ENCODE results near the gene NEXN. TPM values are rescaled to one million over a fixed set of nuclear protein-coding genes. Genes with fewer than 3 reads are reported as not detected.

NEXN gene
- total RNA-seq (under 1 TPM; 0.26 to 0.33 TPM), polyA plus RNA-seq (1 to 10 TPM in 1 of 3 donors, under 1 TPM in 2; 0.36 to 1.7 (median 0.74) TPM), total RNA-seq (0.29 to 1.9 (median 0.80) reads per million in 6 experiments)

DNA sequence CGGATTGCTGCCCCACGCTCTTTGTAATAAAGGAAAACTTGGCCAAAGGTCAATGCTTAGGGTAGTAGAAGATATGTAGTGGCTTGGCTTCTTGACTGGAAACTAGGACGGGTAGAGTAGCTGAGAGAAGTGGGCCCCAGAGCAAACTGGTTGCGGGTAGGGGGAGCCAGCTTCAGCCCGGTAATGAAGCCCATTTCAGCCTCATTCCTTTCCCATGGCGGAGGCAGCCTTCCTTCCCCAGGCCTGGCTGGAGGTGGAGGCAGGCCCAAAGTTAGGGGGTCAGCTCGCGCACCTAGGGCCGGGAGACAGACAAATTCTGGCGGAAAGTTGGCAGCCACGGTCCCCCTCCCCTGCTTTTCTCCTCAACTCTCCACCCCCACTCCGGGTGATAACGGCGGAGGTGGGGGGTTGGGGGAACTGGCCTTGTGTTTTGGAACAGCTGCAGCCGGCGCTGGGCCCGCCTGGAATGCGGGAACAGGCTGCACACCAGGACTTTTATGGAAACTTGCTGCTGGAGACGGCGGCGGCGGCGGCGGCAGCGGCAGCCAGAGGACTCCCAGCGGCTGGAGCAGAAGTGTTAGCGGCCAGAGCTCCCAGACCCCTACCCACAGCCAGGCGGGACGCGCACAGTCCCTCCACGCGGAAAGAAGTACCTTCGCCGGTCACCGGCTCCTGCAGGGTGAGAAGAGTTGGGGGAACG is at the start of gene NEXN:
NEXN (plus strand) TSS at position 544 of the 700 bp plus-strand sequence. CDS start 27,483 bp downstream, outside the sequence.
- Mint-ChIP-seq H3K4me1 (peaks cover 9 to 15% (median 10%) of the 10 kb centered on the region in 4 donors), H3K9me3 (peaks cover 0 to 4% (median 0%) of the 10 kb centered on the region in 9 donors), H3K27me3 (peaks cover 10 to 24% (median 21%) of the 10 kb centered on the region in 5 donors), H3K27ac (peak within 1 kb of the TSS in 2 of 10 donors; percentile 19 to 30), H3K36me3 (peaks cover 6 to 15% (median 10%) of the 10 kb centered on the region in 3 donors), H3K4me3 (peak within 1 kb of the TSS; percentile 73 to 83 (median 78))
- POLR2A ChIA-PET: no interaction called here
- ATAC-seq (peak in 1 of 2 donors; percentile 9), DNase-seq (no peak)

DNA sequence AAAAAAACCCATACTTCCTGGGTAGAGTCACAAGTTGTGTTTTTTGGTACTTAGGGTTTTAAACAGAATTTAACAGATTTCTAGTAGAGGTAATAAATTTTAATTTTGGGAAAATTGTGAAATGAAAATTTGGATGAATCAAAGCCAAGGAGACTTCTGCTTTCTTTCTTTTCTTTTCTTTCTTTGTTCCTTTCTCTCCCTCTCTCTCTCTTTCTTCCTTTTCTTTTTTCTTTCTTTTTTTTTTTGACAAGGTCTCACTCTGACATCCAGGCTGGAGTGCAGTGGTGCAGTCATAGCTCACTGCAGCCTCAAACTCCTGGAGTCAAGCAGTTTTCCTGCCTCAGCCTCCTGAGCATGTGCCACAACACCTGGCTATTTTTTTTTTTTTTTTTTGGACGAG is 46.9 kb upstream of the NEXN start:
- Mint-ChIP-seq H3K9me3 (no peaks in the 10 kb centered on the region), H3K27ac (peak overlapping the region in 5 of 10 donors; percentile 55 to 79 (median 60)), H3K4me1 (peaks cover 3 to 5% (median 4%) of the 10 kb centered on the region in 4 donors), H3K36me3 (peaks cover 0 to 52% (median 14%) of the 10 kb centered on the region in 3 donors), H3K4me3 (no peak overlapping the region), H3K27me3 (no peaks in the 10 kb centered on the region)
- POLR2A ChIA-PET: no interaction called here
- ATAC-seq: no peak
- no peak for DNase-seq

DNA sequence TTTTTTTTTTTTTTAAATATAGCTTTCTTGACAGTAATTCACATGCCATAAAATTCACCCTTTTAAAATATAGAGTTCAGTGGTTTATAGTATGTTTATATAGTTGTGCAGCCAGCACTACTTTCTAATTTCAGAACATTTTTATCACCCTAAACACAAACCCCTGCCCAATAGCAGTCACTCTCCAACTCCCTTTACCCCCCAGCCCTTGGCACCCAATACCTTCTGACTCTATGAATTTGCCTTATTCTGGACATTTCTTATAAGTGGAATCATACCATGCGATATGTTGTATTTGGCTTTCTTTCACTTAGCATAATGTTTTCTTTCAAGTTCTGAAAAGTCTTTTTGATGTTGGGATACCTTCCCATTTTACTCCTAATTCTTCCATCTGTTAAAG is 42.5 kb upstream of the NEXN start:
- Mint-ChIP-seq H3K4me1 (peaks cover 3 to 9% (median 6%) of the 10 kb centered on the region in 4 donors), H3K9me3 (no peaks in the 10 kb centered on the region), H3K27me3 (no peaks in the 10 kb centered on the region), H3K27ac (peak overlapping the region in 2 of 10 donors; percentile 53 to 71), H3K36me3 (peaks cover 7 to 45% (median 19%) of the 10 kb centered on the region in 3 donors), H3K4me3 (peak overlapping the region in 1 of 10 donors; percentile 1)
- POLR2A ChIA-PET: no interaction called here
- ATAC-seq (no peak), DNase-seq (no peak)

DNA sequence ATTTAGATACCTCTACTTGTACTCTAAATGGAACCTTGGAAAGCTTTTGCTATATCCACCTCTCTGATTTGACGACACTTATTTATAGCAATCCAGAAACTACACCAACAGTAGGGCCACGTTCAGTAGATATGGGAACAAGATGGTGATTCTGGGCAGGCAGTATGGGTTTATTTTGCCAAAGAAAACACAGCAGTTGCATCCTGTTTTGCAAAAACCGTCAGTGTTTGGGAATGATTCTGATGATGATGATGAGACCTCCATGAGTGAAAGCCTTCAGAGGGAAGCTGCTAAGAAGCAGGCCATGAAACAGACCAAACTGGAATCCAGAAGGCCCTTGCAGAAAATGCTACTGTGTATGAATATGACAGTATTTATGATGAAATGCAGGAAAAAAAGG is 41.5 kb upstream of the NEXN start:
- H3K4me1 Mint-ChIP-seq: peaks cover 3 to 9% (median 6%) of the 10 kb centered on the region in 4 donors
- DNase-seq: no peak
- H3K27me3 Mint-ChIP-seq: no peaks in the 10 kb centered on the region
- POLR2A ChIA-PET: no interaction called here
- no peaks in the 10 kb centered on the region for H3K9me3 Mint-ChIP-seq
- H3K27ac Mint-ChIP-seq: no peak overlapping the region
- no peak for ATAC-seq
- H3K36me3 Mint-ChIP-seq: peaks cover 7 to 38% (median 20%) of the 10 kb centered on the region in 3 donors
- no peak overlapping the region for H3K4me3 Mint-ChIP-seq

- POLR2A ChIA-PET: interaction anchor here (0.6 kb wide), 1 partner anchor 184 kb away, joined by 3 read pairs; no protein-coding TSS in a partner anchor
- Mint-ChIP-seq H3K36me3 (peaks cover 7 to 38% (median 24%) of the 10 kb centered on the region in 3 donors), H3K4me3 (no peak overlapping the region), H3K9me3 (no peaks in the 10 kb centered on the region), H3K27ac (no peak overlapping the region), H3K4me1 (peaks cover 3 to 7% (median 6%) of the 10 kb centered on the region in 4 donors), H3K27me3 (no peaks in the 10 kb centered on the region)
- DNase-seq (peak in 5 of 10 donors; percentile 9 to 47 (median 29)), ATAC-seq (peak; percentile 49 to 84)
Measured at GRCh38 chr1:77847621-77848080, 40.8 kb upstream of the NEXN start.

DNA sequence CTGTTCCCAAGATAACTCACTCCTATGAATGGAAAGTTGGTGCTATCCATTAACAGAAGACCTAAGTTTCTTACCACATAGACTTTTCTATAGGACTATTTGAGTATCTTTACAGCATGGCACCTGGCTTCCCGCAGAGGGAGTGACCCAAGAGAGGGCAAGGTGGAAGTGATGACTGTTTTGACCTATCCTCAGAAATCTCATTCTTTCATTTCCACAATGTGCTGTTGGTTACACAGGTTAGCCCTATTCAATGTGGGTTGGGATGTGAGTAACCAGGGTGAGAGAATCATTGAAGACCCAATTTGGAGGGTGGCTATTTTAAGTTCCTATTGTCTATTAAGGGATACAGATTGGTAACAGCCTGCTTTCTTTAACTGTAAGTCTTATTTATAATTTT is 38.3 kb upstream of the NEXN start:
- POLR2A ChIA-PET: no interaction called here
- no peaks in the 10 kb centered on the region for H3K27me3 Mint-ChIP-seq
- no peak overlapping the region for H3K27ac Mint-ChIP-seq
- ATAC-seq (no peak), DNase-seq (no peak)
- H3K4me3 Mint-ChIP-seq: no peak overlapping the region
- H3K36me3 Mint-ChIP-seq: peaks cover 20 to 47% (median 38%) of the 10 kb centered on the region in 3 donors
- peaks cover 5 to 15% (median 7%) of the 10 kb centered on the region in 4 donors for H3K4me1 Mint-ChIP-seq
- peaks cover 5 to 19% (median 10%) of the 10 kb centered on the region in 9 donors for H3K9me3 Mint-ChIP-seq

DNA sequence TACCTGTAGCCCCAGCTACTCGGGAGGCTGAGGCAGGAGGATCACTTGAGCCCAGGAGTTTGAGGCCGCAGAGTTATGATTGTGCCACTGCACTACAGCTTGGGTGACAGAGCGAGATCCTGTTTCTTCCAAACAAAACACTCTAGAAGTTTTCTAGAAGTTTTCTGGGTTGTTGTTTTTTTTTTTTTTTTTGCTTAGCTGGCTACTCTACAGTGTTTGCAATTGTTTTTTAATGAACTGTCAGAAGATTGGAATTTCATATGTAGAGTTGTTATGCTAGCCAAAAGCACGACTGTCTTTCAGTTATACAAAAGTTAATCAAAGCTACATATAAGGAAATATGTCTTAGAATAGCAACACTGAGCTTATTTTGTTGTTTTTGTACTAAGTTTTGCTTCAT is 30.9 kb upstream of the NEXN start:
- Mint-ChIP-seq H3K9me3 (peaks cover 9 to 38% (median 27%) of the 10 kb centered on the region in 9 donors), H3K4me3 (no peak overlapping the region), H3K36me3 (peaks cover 33 to 89% (median 53%) of the 10 kb centered on the region in 3 donors), H3K4me1 (peaks cover 2 to 17% (median 8%) of the 10 kb centered on the region in 4 donors), H3K27ac (no peak overlapping the region), H3K27me3 (no peaks in the 10 kb centered on the region)
- ATAC-seq: no peak
- POLR2A ChIA-PET: interaction anchor here (0.6 to 0.7 kb wide), 2 partner anchors 142 to 144 kb away, joined by 3 to 4 read pairs; no protein-coding TSS in a partner anchor
- no peak for DNase-seq

GRCh38 chr1:77858725-77859124 is 29.7 kb upstream of the NEXN start:
- Mint-ChIP-seq H3K27me3 (no peaks in the 10 kb centered on the region), H3K27ac (no peak overlapping the region), H3K36me3 (peaks cover 40 to 89% (median 50%) of the 10 kb centered on the region in 3 donors), H3K9me3 (peaks cover 9 to 33% (median 26%) of the 10 kb centered on the region in 9 donors), H3K4me1 (peaks cover 4 to 20% (median 8%) of the 10 kb centered on the region in 4 donors), H3K4me3 (no peak overlapping the region)
- POLR2A ChIA-PET: interaction anchor here (0.7 kb wide), 1 partner anchor 280 kb away, joined by 3 read pairs; no protein-coding TSS in a partner anchor
- DNase-seq: no peak
- ATAC-seq: no peak

DNA sequence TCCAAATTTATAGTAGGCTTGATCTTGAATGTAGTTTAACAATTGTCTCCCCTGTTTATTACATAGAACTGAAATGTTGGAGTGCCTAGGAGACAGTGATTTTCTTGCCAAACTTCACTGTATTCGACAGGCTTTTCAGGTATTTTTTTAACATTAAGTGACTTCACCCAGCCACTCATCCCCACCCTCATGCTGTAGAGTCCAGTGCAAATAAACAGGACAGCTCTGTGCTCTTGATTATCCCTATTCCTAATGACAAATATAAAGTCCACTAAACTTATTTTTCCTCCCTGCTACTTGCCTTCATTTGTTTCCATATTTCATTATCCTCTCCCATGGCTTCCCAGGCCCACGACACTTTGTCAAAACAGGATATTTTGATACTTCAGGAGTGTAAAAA is 29.2 kb upstream of the NEXN start:
- peaks cover 4 to 27% (median 23%) of the 10 kb centered on the region in 9 donors for H3K9me3 Mint-ChIP-seq
- no peak overlapping the region for H3K27ac Mint-ChIP-seq
- no peak for ATAC-seq
- H3K36me3 Mint-ChIP-seq: peaks cover 35 to 89% (median 46%) of the 10 kb centered on the region in 3 donors
- peaks cover 4 to 15% (median 8%) of the 10 kb centered on the region in 4 donors for H3K4me1 Mint-ChIP-seq
- no peak overlapping the region for H3K4me3 Mint-ChIP-seq
- no peak for DNase-seq
- POLR2A ChIA-PET: no interaction called here
- no peaks in the 10 kb centered on the region for H3K27me3 Mint-ChIP-seq

GRCh38 chr1:77866296-77866695 is 22.1 kb upstream of the NEXN start:
- ATAC-seq (no peak), DNase-seq (no peak)
- no peak overlapping the region for H3K4me3 Mint-ChIP-seq
- H3K27me3 Mint-ChIP-seq: no peaks in the 10 kb centered on the region
- peaks cover 13 to 75% (median 32%) of the 10 kb centered on the region in 3 donors for H3K36me3 Mint-ChIP-seq
- H3K9me3 Mint-ChIP-seq: no peaks in the 10 kb centered on the region
- H3K4me1 Mint-ChIP-seq: peaks cover 0 to 3% (median under 1%) of the 10 kb centered on the region in 4 donors
- POLR2A ChIA-PET: no interaction called here
- H3K27ac Mint-ChIP-seq: peak overlapping the region in 1 of 10 donors; percentile 31

DNA sequence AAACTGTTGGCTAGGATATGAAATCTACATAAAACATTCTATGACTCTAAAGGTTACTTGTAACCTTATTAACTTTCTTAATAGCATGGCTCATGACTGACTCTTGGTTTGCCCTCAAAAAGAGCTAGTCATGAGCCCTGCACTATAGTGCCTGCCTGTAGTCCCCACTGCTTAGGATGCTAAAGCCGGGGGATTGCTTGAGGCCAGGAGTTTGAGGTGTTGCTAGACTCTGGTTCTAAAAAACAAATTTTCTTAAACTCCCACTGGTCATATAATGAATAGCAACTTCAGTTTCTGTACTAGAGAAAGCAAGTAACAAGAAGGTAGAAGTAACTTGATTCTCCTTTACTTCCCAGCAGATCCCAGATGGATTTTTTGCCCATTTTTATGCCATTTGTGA is 15.8 kb upstream of the NEXN start:
- no peaks in the 10 kb centered on the region for H3K9me3 Mint-ChIP-seq
- H3K36me3 Mint-ChIP-seq: peaks cover 6 to 56% (median 34%) of the 10 kb centered on the region in 3 donors
- H3K27ac Mint-ChIP-seq: no peak overlapping the region
- H3K27me3 Mint-ChIP-seq: no peaks in the 10 kb centered on the region
- no peak for ATAC-seq
- no peak overlapping the region for H3K4me3 Mint-ChIP-seq
- H3K4me1 Mint-ChIP-seq: no peaks in the 10 kb centered on the region
- DNase-seq: no peak
- POLR2A ChIA-PET: no interaction called here

GRCh38 chr1:77873461-77873860 is 15.0 kb upstream of the NEXN start:
- Mint-ChIP-seq H3K9me3 (no peaks in the 10 kb centered on the region), H3K27me3 (no peaks in the 10 kb centered on the region), H3K4me1 (no peaks in the 10 kb centered on the region), H3K4me3 (no peak overlapping the region), H3K36me3 (peaks cover 4 to 54% (median 28%) of the 10 kb centered on the region in 3 donors), H3K27ac (no peak overlapping the region)
- POLR2A ChIA-PET: no interaction called here
- ATAC-seq (no peak), DNase-seq (no peak)

DNA sequence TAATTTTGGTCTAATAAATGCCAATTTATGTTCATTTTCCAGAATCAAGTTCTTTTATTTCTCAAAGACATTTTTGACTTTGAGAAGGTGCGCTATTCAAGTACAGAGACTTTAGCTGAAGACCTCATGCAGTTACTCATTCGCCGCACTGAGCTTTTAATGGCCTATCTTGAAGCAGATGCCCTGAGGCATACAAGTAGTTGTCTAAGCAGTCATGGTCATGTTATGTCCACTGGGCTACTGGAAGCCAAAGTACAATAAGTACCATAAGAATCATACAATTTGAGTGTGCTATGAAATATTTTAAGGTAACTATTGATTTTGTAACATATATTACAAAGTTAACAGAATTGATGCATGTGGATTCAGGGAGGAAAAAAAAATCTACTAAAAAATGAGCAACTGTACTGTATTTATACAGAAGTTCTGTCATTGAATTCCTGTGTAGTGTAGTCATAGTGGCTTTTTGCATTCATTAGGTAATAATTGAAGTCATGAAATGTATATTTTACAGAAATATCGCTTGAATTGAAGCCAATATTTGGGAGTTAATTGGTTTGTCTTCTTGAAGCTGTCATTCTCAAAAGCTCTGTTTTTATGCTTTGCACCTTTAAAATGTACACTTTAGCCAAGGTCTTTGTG is 13.5 kb upstream of the NEXN start:
- H3K27me3 Mint-ChIP-seq: no peaks in the 10 kb centered on the region
- POLR2A ChIA-PET: no interaction called here

More for the DNA sequence above, 13.5 kb upstream of the NEXN start:
- H3K9me3 Mint-ChIP-seq: no peaks in the 10 kb centered on the region
- DNase-seq (no peak), ATAC-seq (no peak)
- no peak overlapping the region for H3K4me3 Mint-ChIP-seq
- H3K4me1 Mint-ChIP-seq: no peaks in the 10 kb centered on the region
- peaks cover 0 to 50% (median 26%) of the 10 kb centered on the region in 3 donors for H3K36me3 Mint-ChIP-seq
- no peak overlapping the region for H3K27ac Mint-ChIP-seq
